Spleen (tissue), 11 donors: Measurements from ENCODE around the gene HOXD8. TPM values are rescaled to one million over a fixed set of nuclear protein-coding genes. Genes with fewer than 3 reads are reported as not detected.

Source experiments
- DNase-seq: peaks from one replicate; pipeline ENCODE4 v3.0.0-alpha.2; 2020
- H3K27ac ChIP-seq, 8 donors: fragments of 200-600 bp; sonication (generic) in 7 of 8; 1 replicate in 4 of 8; 2 replicates in 4 of 8; pipeline versions ENCODE4 v1.5.0 to v1.8.0; 2016 to 2021; ENCODE audit warnings: inconsistent platforms in 4 of 8, mild to moderate bottlenecking in 4 of 8, moderate library complexity in 1 of 8
- H3K27me3 ChIP-seq, 7 donors: fragments of 200-600 bp; sonication (generic) in 6 of 7; replicated peaks in 1 of 7; 1 replicate in 4 of 7; 2 replicates in 3 of 7; pipeline versions ENCODE4 v1.5.0 to v1.8.0; 2016 to 2021; ENCODE audit warnings: inconsistent platforms in 3 of 7, mild to moderate bottlenecking in 1 of 7
- H3K36me3 ChIP-seq, 6 donors: fragments of 200-600 bp; sonication (generic) in 5 of 6; 1 replicate in 4 of 6; 2 replicates in 2 of 6; pipeline versions ENCODE4 v1.5.0 to v1.8.0; 2016 to 2021; ENCODE audit warnings: inconsistent platforms in 2 of 6
- H3K4me1 ChIP-seq, 6 donors: fragments of 200-600 bp; sonication (generic) in 5 of 6; 1 replicate in 3 of 6; 2 replicates in 3 of 6; pipeline versions ENCODE4 v1.5.0 to v1.8.0; 2016 to 2021; ENCODE audit warnings: inconsistent platforms in 3 of 6
- H3K4me3 ChIP-seq, 8 donors: fragments of 200-600 bp; sonication (generic) in 7 of 8; 1 replicate in 4 of 8; 2 replicates in 4 of 8; pipeline versions ENCODE4 v1.5.0 to v1.8.0; 2016 to 2021; ENCODE audit warnings: inconsistent platforms in 4 of 8, mild to moderate bottlenecking in 4 of 8, moderate library complexity in 2 of 8
- H3K9me3 ChIP-seq, 8 donors: fragments of 200-600 bp; sonication (generic) in 7 of 8; 1 replicate in 4 of 8; 2 replicates in 4 of 8; pipeline versions ENCODE4 v1.5.0 to v1.8.0; 2016 to 2021; ENCODE audit warnings: inconsistent platforms in 4 of 8
- CTCF ChIP-seq, 11 experiments: fragments of 200-600 bp in 7 of 11; fragments of 450-650 bp in 4 of 11; sonication (generic) in 4 of 11; IDR thresholded peaks in 8 of 11; conservative IDR thresholded peaks in 3 of 11; 1 replicate in 7 of 11; 2 replicates in 4 of 11; pipeline versions ENCODE4 v1.4.0 to v1.8.0; 2016 to 2021; ENCODE audit warnings: antibody characterized with exemption in 11 of 11, inconsistent platforms in 4 of 11, mild to moderate bottlenecking in 1 of 11
- POLR2A ChIP-seq, 3 donors: fragments of 450-650 bp; IDR thresholded peaks; one replicate each; pipeline ENCODE4 v1.5.1; 2017; ENCODE audit warnings: antibody characterized with exemption in 3 of 3, mild to moderate bottlenecking in 1 of 3
- POLR2AphosphoS5 ChIP-seq, 3 donors: sonication (generic); formaldehyde crosslinking; IDR thresholded peaks; one replicate each; pipeline ENCODE4 v1.5.1; 2017; ENCODE audit warnings: antibody characterized with exemption in 3 of 3
- WGBS, 5 donors: extraction: QIAGEN DNeasy Blood & Tissue Kit in 3 of 5; methylation state at CpG; one replicate each; pipeline versions ENCODE4 v1.1.5 to v1.1.7; 2013 to 2018; 5-methylcytosine and 5-hydroxymethylcytosine counted together
- intact Hi-C: fragments of 100-400 bp; cut with DNase I; formaldehyde crosslinking; loops from one replicate; pipeline ENCODE4 v1.15.0; 2023; ENCODE audit warnings: low total_unique reads
- polyA plus RNA-seq, 3 donors: library from polyadenylated mRNA; stranded (reverse); fragments of 200-250 nt; gene quantifications; one replicate each; pipeline ENCODE4 v1.2.1, GENCODE V29; 2013
- total RNA-seq, 7 donors: library from RNA; depleted of rRNA in 3 of 7; stranded (reverse); fragments of >200 nt in 3 of 7; fragmentation: NEBNext Ultra II Directional in 4 of 7; extraction: Animal tissue kit (Norgen Biotek cat#: 25700) in 4 of 7; gene quantifications; one replicate each; pipeline versions ENCODE4 v1.1.0 to v1.2.1, GENCODE V29; 2016 to 2021
- donor health status: healthy with polysubstance abuse.
- donor health status: DM: no; HTN: no; CAD: no; lungs with moderate emphysema.
- donor health status: DM: no; HTN: no; CAD: no.
- donor health status: Bipolar disorder and iron deficiency.
- donor health status: healthy.
- donor health status: DM: no; HTN: no; CAD: no.
- donor health status: DM: yes; HTN: yes; CAD: no.

HOXD8 gene
- total and polyA plus RNA-seq, 10 donors, result 4.7 to 27.0 (median 15.8) TPM

GRCh38 chr2:176125772-176126054 lies 3.8 kb upstream of the HOXD8 start:
- Histone ChIP-seq H3K4me1 (peaks cover 0 to 74% (median 50%) of the 10 kb centered on the region in 6 donors), H3K36me3 (no peaks in the 10 kb centered on the region), H3K27ac (no peak overlapping the region), H3K4me3 (no peak overlapping the region), H3K27me3 (peaks cover 8 to 100% (median 92%) of the 10 kb centered on the region in 7 donors), H3K9me3 (no peaks in the 10 kb centered on the region)
- intact Hi-C loops, result loop anchor here (5.0 kb wide), 4 partner anchors 427 to 1022 kb away; no protein-coding TSS in a partner anchor
- no peak for DNase-seq
- 26 to 46% (median 37%) methylated on average over 6 of the region's 6 CpGs for WGBS, 5 donors
- no peak for TF ChIP-seq POLR2A (IDR thresholded peaks at IDR 0.05)
- TF ChIP-seq POLR2AphosphoS5 (IDR thresholded peaks at IDR 0.05), result no peak
- TF ChIP-seq CTCF (IDR thresholded peaks at IDR 0.05 in 8 of 11, conservative IDR thresholded peaks at IDR 0.05 in 3 of 11), result no peak

GRCh38 chr2:176126929-176127773 lies 2.4 kb upstream of the HOXD8 start:
- intact Hi-C loops, result loop anchor here (5.0 kb wide), 4 partner anchors 425 to 1020 kb away; no protein-coding TSS in a partner anchor
- peaks cover 0 to 77% (median 48%) of the 10 kb centered on the region in 6 donors for H3K4me1 ChIP-seq
- H3K9me3 ChIP-seq, result no peaks in the 10 kb centered on the region
- no peak for TF ChIP-seq POLR2AphosphoS5 (IDR thresholded peaks at IDR 0.05)
- no peak for TF ChIP-seq POLR2A (IDR thresholded peaks at IDR 0.05)
- TF ChIP-seq CTCF (IDR thresholded peaks at IDR 0.05 in 8 of 11, conservative IDR thresholded peaks at IDR 0.05 in 3 of 11), result peak; percentile 56 to 94 (median 80)
- peak overlapping the region in 4 of 8 donors; percentile 24 to 93 (median 58) for H3K27ac ChIP-seq
- DNase-seq, result no peak
- peak overlapping the region in 1 of 8 donors; percentile 4 for H3K4me3 ChIP-seq
- WGBS, 5 donors, result 4 to 5% (median 4%) methylated on average over 13 of the region's 13 CpGs
- peaks cover 8 to 100% (median 92%) of the 10 kb centered on the region in 7 donors for H3K27me3 ChIP-seq
- no peaks in the 10 kb centered on the region for H3K36me3 ChIP-seq

GRCh38 chr2:176127774-176128072 lies 1.8 kb upstream of the HOXD8 start:
- TF ChIP-seq POLR2A (IDR thresholded peaks at IDR 0.05) (no peak), POLR2AphosphoS5 (IDR thresholded peaks at IDR 0.05) (no peak), CTCF (IDR thresholded peaks at IDR 0.05 in 8 of 11, conservative IDR thresholded peaks at IDR 0.05 in 3 of 11) (no peak)
- Histone ChIP-seq H3K27ac (peak overlapping the region in 7 of 8 donors; percentile 69 to 93 (median 86)), H3K9me3 (no peaks in the 10 kb centered on the region), H3K36me3 (no peaks in the 10 kb centered on the region), H3K27me3 (peaks cover 8 to 100% (median 92%) of the 10 kb centered on the region in 7 donors), H3K4me1 (peaks cover 0 to 77% (median 44%) of the 10 kb centered on the region in 6 donors), H3K4me3 (peak overlapping the region in 1 of 8 donors; percentile 47)
- 23 to 31% (median 24%) methylated on average over 4 of the region's 4 CpGs for WGBS, 5 donors
- DNase-seq, result no peak
- intact Hi-C loops, result loop anchor here (5.0 kb wide), 4 partner anchors 425 to 1020 kb away; no protein-coding TSS in a partner anchor
